ENCODE data around the gene ORMDL2.

- TF ChIP-seq, protein P1, sequence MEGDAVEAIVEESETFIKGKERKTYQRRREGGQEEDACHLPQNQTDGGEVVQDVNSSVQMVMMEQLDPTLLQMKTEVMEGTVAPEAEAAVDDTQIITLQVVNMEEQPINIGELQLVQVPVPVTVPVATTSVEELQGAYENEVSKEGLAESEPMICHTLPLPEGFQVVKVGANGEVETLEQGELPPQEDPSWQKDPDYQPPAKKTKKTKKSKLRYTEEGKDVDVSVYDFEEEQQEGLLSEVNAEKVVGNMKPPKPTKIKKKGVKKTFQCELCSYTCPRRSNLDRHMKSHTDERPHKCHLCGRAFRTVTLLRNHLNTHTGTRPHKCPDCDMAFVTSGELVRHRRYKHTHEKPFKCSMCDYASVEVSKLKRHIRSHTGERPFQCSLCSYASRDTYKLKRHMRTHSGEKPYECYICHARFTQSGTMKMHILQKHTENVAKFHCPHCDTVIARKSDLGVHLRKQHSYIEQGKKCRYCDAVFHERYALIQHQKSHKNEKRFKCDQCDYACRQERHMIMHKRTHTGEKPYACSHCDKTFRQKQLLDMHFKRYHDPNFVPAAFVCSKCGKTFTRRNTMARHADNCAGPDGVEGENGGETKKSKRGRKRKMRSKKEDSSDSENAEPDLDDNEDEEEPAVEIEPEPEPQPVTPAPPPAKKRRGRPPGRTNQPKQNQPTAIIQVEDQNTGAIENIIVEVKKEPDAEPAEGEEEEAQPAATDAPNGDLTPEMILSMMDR (IDR thresholded peaks at IDR 0.05) = no peak
- TF ChIP-seq POLR2A (IDR thresholded peaks at IDR 0.05) = no peak
Observed at GRCh38 chr12:55840581-55841351, 22.9 kb downstream of the ORMDL2 start.

Data from sigmoid colon (tissue), 3 donors.